ENCODE results near the gene RTP5.

- peak in 1 of 2 donors; percentile 47 for TF ChIP-seq POLR2AphosphoS5 (IDR thresholded peaks at IDR 0.05)
- TF ChIP-seq, protein P1, sequence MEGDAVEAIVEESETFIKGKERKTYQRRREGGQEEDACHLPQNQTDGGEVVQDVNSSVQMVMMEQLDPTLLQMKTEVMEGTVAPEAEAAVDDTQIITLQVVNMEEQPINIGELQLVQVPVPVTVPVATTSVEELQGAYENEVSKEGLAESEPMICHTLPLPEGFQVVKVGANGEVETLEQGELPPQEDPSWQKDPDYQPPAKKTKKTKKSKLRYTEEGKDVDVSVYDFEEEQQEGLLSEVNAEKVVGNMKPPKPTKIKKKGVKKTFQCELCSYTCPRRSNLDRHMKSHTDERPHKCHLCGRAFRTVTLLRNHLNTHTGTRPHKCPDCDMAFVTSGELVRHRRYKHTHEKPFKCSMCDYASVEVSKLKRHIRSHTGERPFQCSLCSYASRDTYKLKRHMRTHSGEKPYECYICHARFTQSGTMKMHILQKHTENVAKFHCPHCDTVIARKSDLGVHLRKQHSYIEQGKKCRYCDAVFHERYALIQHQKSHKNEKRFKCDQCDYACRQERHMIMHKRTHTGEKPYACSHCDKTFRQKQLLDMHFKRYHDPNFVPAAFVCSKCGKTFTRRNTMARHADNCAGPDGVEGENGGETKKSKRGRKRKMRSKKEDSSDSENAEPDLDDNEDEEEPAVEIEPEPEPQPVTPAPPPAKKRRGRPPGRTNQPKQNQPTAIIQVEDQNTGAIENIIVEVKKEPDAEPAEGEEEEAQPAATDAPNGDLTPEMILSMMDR (IDR thresholded peaks at IDR 0.05), result no peak
- peak in 1 of 4 donors; percentile 30 for TF ChIP-seq POLR2A (IDR thresholded peaks at IDR 0.05)
Measured at GRCh38 chr2:241867776-241868420, 1.6 kb upstream of the RTP5 start.

Measured in upper lobe of left lung (tissue), 4 donors.